SJSA1 (cell line): ENCODE results near the gene RAD51B. TPM values are rescaled to one million over a fixed set of nuclear protein-coding genes. Genes with fewer than 3 reads are reported as not detected.

Experiments used
- DNase-seq, 2 experiments: peaks; one replicate each; pipeline ENCODE4 v3.0.0-alpha.2; 2015 to 2020; ENCODE audit warnings: low spot score in 2 of 2, low read depth in 1 of 2
- H3K27ac ChIP-seq: fragments of 250-450 bp; sonication (Bioruptor Pico); 2 replicates; pipeline ENCODE4 v1.5.1; 2020; ENCODE audit warnings: mild to moderate bottlenecking, moderate library complexity
- H3K27me3 ChIP-seq: fragments of 250-450 bp; sonication (Bioruptor Pico); replicated peaks from 2 replicates; pipeline ENCODE4 v1.5.1; 2020; ENCODE audit warnings: mild to moderate bottlenecking, moderate library complexity
- H3K36me3 ChIP-seq: fragments of 250-450 bp; sonication (Bioruptor Pico); 2 replicates; pipeline ENCODE4 v1.5.1; 2020; ENCODE audit warnings: mild to moderate bottlenecking
- H3K4me1 ChIP-seq: fragments of 250-450 bp; sonication (Bioruptor Pico); replicated peaks from 2 replicates; pipeline ENCODE4 v1.6.1; 2021; ENCODE audit warnings: mild to moderate bottlenecking
- H3K4me3 ChIP-seq: fragments of 250-450 bp; sonication (Bioruptor Pico); 2 replicates; pipeline ENCODE4 v1.5.1; 2020; ENCODE audit warnings: mild to moderate bottlenecking
- H3K9me3 ChIP-seq: fragments of 250-450 bp; sonication (Bioruptor Pico); replicated peaks from 2 replicates; pipeline ENCODE4 v1.5.1; 2020; ENCODE audit warnings: mild to moderate bottlenecking
- total RNA-seq: library from RNA; depleted of rRNA; stranded (reverse); fragments of >200 nt; shearing (Covaris generic); gene quantifications from 2 replicates; pipeline ENCODE4 v1.2.3, GENCODE V29; 2014

Gene RAD51B
- total RNA-seq, 1 experiment from 2014 or later, result 4.7 TPM

GRCh38 chr14:68325267-68325807, 505.8 kb downstream of the RAD51B start:
- no peaks in the 10 kb centered on the region for H3K27me3 ChIP-seq
- DNase-seq, result no peak
- H3K36me3 ChIP-seq, result no peaks in the 10 kb centered on the region
- H3K9me3 ChIP-seq, result no peaks in the 10 kb centered on the region
- no peak overlapping the region for H3K27ac ChIP-seq
- no peaks in the 10 kb centered on the region for H3K4me1 ChIP-seq
- no peak overlapping the region for H3K4me3 ChIP-seq

GRCh38 chr14:68327231-68327630, 507.7 kb downstream of the RAD51B start:
- no peak overlapping the region for H3K27ac ChIP-seq
- no peaks in the 10 kb centered on the region for H3K4me1 ChIP-seq
- H3K27me3 ChIP-seq, result no peaks in the 10 kb centered on the region
- no peak overlapping the region for H3K4me3 ChIP-seq
- H3K9me3 ChIP-seq, result no peaks in the 10 kb centered on the region
- no peaks in the 10 kb centered on the region for H3K36me3 ChIP-seq
- no peak for DNase-seq

DNA sequence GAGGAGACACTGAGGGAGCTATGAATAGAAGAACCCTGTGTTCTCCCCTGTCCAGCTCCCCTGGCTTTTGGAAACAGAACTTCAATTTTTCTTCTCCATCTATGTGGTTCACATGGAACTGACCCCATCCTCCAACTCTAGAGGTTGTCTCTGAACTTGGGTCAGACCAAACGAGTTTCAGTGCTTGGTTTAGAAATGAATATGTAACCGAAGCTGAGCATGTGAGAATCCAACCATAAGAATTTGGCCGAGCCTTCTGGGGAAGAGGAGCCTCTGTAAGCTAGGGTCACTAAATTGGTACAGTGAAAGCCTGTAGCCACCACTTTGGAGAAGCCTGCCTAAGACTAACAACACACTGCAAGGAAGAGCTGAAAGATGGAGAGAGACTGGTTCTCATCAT, 508.9 kb downstream of the RAD51B start:
- no peak for DNase-seq
- H3K27ac ChIP-seq, result no peak overlapping the region
- no peak overlapping the region for H3K4me3 ChIP-seq
- no peaks in the 10 kb centered on the region for H3K4me1 ChIP-seq
- H3K36me3 ChIP-seq, result no peaks in the 10 kb centered on the region
- no peaks in the 10 kb centered on the region for H3K9me3 ChIP-seq
- no peaks in the 10 kb centered on the region for H3K27me3 ChIP-seq

DNA sequence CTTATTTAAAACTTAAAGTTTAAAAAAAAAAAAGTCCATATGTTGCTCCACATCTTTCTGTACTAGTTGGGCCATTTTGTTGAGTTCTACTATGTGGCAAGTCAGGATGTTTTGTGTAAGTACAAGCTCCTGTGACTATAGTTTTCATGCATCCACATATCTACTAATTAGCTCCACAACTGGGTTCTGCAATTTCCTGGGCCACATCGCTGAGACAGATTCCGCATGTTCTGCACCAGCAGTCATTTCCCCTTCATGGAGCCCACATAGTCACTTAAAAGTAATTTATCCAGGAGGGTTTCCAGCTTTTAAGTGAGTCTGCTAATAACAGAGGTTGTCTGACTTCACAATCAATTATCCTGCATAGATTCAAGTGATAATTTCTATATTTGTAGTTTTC, 511.8 kb downstream of the RAD51B start:
- Histone ChIP-seq H3K36me3 (no peaks in the 10 kb centered on the region), H3K4me1 (no peaks in the 10 kb centered on the region), H3K27ac (no peak overlapping the region), H3K9me3 (no peaks in the 10 kb centered on the region), H3K27me3 (no peaks in the 10 kb centered on the region), H3K4me3 (no peak overlapping the region)
- no peak for DNase-seq

- no peaks in the 10 kb centered on the region for H3K4me1 ChIP-seq
Observed at GRCh38 chr14:68331991-68332390, 512.4 kb downstream of the RAD51B start.

DNA sequence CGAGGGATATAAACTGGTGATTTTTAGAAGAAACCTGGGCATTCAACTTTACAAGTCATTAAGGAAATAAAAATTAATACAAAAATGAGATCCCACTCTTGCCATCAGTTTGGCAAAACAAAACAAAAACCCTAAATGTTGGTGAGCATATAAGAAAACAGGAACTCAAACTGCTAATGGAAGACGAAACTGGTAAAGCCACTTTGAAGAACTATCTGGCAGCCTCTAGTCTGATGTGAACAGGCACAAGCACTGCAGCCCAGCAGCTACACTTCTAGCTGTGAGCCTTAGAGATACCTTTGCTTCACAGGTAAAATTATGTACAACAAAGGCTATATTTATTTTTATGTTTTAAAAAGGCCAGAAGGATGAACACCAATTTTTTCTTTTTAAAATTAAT, 513.7 kb downstream of the RAD51B start:
- H3K4me1 ChIP-seq, result no peaks in the 10 kb centered on the region
- H3K4me3 ChIP-seq, result no peak overlapping the region
- no peaks in the 10 kb centered on the region for H3K9me3 ChIP-seq
- DNase-seq, result no peak
- no peaks in the 10 kb centered on the region for H3K36me3 ChIP-seq
- no peaks in the 10 kb centered on the region for H3K27me3 ChIP-seq
- no peak overlapping the region for H3K27ac ChIP-seq

More at GRCh38 chr14:68331991-68332390, 512.4 kb downstream of the RAD51B start:
- H3K4me3 ChIP-seq, result no peak overlapping the region
- no peaks in the 10 kb centered on the region for H3K27me3 ChIP-seq
- no peak for DNase-seq
- H3K9me3 ChIP-seq, result no peaks in the 10 kb centered on the region
- H3K36me3 ChIP-seq, result no peaks in the 10 kb centered on the region
- no peak overlapping the region for H3K27ac ChIP-seq

- no peak overlapping the region for H3K27ac ChIP-seq
- no peaks in the 10 kb centered on the region for H3K4me1 ChIP-seq
- H3K27me3 ChIP-seq, result no peaks in the 10 kb centered on the region
- no peak for DNase-seq
- H3K36me3 ChIP-seq, result no peaks in the 10 kb centered on the region
- H3K4me3 ChIP-seq, result no peak overlapping the region
- H3K9me3 ChIP-seq, result no peaks in the 10 kb centered on the region
Observed at GRCh38 chr14:68335312-68335711, 515.7 kb downstream of the RAD51B start.

DNA sequence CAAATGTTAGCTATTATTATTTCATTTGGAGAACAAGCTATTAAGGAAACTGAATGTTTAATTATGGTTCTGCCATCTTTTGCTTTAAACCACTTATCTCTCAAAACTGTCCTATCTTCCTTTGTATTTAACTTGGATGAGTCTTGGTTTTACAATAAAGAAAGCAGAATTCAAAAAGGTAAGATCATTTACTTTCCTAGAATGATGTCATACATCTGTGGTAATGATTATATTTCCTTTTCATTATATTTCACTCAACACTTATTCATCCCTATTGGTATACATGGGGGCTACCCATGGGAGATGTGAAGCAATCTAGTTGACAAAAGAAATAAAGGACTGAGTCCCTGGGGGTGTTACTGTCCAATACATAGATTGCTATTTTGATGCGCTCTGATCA, 516.6 kb downstream of the RAD51B start:
- no peaks in the 10 kb centered on the region for H3K36me3 ChIP-seq
- no peak for DNase-seq
- no peaks in the 10 kb centered on the region for H3K9me3 ChIP-seq
- no peaks in the 10 kb centered on the region for H3K27me3 ChIP-seq
- no peak overlapping the region for H3K4me3 ChIP-seq
- no peaks in the 10 kb centered on the region for H3K4me1 ChIP-seq
- H3K27ac ChIP-seq, result no peak overlapping the region

DNA sequence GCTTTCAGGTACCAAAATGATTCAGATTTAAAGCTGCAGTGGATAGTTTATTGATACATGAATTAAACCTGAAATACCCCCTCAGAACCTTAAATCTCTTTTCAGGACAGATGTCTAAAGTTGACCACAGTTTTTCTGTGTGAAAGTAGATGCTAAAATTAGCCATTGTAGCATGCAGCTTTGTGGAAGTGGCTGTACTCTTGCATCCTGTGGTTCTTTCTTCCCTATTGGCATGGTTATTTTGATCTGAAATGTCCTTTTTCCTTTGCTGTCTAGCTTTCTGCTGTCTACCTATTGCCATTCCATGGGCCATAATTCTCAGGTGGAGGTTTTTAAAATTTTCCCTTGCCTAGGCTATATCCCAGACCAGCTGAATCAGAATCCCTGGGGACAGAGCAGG, 517.7 kb downstream of the RAD51B start:
- H3K9me3 ChIP-seq, result no peaks in the 10 kb centered on the region
- no peaks in the 10 kb centered on the region for H3K27me3 ChIP-seq
- H3K27ac ChIP-seq, result no peak overlapping the region
- no peak for DNase-seq
- H3K36me3 ChIP-seq, result no peaks in the 10 kb centered on the region
- no peaks in the 10 kb centered on the region for H3K4me1 ChIP-seq
- no peak overlapping the region for H3K4me3 ChIP-seq

- H3K4me3 ChIP-seq, result no peak overlapping the region
- H3K27me3 ChIP-seq, result no peaks in the 10 kb centered on the region
- no peaks in the 10 kb centered on the region for H3K36me3 ChIP-seq
- DNase-seq, result no peak
- no peaks in the 10 kb centered on the region for H3K9me3 ChIP-seq
- H3K4me1 ChIP-seq, result no peaks in the 10 kb centered on the region
- no peak overlapping the region for H3K27ac ChIP-seq
Observed at GRCh38 chr14:68340262-68340661, 520.7 kb downstream of the RAD51B start.

DNA sequence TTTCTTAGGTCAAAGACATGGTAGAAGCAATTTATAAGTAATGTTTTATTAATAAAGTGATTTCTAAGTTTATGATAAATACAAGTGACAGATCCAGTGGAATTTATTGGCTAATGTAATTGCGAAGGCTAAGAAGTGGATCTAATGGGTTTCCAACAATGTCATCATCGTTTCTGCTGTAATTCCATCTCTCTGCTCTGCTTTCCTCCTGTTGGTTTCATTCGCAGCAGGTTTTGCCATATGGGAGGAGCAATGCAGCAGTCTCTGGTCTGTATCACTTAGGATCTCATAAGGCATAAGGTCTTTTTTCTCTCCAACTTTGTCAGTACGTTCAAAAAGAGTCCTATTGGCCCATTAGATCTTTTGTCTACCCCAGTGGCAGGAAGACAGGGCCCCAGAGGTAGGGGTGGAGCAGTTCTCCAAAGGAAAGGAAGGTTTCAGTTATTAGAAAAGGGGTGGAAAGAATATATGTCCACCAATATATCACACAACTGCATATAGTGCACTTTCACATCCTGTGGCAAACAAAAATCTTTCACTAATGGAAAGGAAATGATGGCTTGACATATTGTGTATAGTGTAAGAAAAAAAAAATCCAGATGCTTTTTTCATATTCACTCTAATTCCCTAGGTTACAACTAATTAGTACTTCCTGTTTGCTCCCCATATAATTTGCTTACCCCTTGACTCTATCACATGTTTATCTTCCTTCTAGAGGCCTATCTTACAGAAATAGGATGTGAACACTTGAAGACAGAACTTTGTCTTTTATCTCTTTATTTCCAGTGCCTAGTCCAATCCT, 522.0 kb downstream of the RAD51B start:
- no peak for DNase-seq
- Histone ChIP-seq H3K36me3 (no peaks in the 10 kb centered on the region), H3K4me1 (no peaks in the 10 kb centered on the region), H3K27me3 (no peaks in the 10 kb centered on the region), H3K4me3 (no peak overlapping the region), H3K27ac (no peak overlapping the region), H3K9me3 (no peaks in the 10 kb centered on the region)

GRCh38 chr14:68342216-68342763, 522.7 kb downstream of the RAD51B start:
- no peaks in the 10 kb centered on the region for H3K4me1 ChIP-seq
- H3K36me3 ChIP-seq, result no peaks in the 10 kb centered on the region
- H3K27ac ChIP-seq, result no peak overlapping the region
- H3K4me3 ChIP-seq, result no peak overlapping the region
- no peak for DNase-seq
- no peaks in the 10 kb centered on the region for H3K27me3 ChIP-seq
- H3K9me3 ChIP-seq, result no peaks in the 10 kb centered on the region

DNA sequence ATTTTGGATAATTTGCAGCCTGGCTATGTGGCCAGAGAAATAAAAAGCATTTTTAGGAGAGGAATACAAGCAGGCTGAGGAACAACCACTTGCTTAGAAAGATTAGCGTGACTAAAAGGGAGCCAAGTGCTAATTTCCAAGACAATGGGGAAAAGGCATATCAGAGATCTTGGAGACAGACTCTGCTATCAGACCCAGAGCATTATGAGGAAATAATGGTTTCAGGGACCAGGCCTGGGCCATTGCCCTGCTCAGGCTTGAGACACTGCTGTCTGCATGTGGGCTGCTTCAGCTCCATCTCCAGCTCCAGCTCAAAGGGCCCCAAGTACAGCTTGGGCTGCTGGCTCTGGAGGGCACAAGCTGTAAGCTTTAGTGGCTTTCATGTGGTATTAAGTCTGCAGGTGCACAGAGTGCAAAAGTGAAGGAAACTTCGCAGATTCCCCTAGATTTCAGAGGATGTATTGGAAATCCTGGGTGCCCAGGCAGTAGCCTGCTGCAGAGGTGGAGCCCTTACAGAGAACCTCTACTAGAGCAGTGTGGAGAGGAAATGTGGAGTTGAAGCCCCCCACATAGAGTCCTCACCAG, 524.0 kb downstream of the RAD51B start:
- DNase-seq, result no peak
- Histone ChIP-seq H3K4me1 (no peaks in the 10 kb centered on the region), H3K9me3 (no peaks in the 10 kb centered on the region), H3K27ac (no peak overlapping the region), H3K27me3 (no peaks in the 10 kb centered on the region), H3K4me3 (no peak overlapping the region), H3K36me3 (no peaks in the 10 kb centered on the region)

DNA sequence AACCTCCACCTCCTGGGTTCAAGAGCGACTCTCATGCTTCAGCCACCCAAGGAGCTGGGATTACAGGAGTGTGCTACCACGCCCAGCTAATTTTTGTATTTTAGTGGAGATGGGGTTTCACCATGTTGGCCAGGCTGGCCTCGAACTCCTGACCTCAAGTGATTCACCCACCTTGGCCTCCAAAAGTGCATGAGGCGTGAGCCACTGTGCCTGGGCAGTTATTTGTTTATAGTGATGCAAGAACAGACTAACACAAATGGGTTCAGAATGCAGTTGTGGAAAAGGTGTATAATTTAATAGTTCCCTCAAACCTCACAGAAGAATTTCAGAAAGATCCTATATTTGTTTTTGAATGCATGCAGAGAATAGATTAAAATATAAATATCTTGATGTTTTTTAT, 526.2 kb downstream of the RAD51B start:
- no peak for DNase-seq
- H3K4me1 ChIP-seq, result peaks cover 7% of the 10 kb centered on the region
- no peaks in the 10 kb centered on the region; the same call in 1 of the 2 replicates for H3K9me3 ChIP-seq
- H3K36me3 ChIP-seq, result no peaks in the 10 kb centered on the region
- no peaks in the 10 kb centered on the region for H3K27me3 ChIP-seq
- no peak overlapping the region for H3K27ac ChIP-seq
- no peak overlapping the region for H3K4me3 ChIP-seq
